ENCODE data around the gene AK2.
"Not testable (repeated sequence)": the region's sequence is repeated elsewhere in the genome, so short reads cannot be mapped to it uniquely, and the experiment has no call there.

AK2 gene

DNA sequence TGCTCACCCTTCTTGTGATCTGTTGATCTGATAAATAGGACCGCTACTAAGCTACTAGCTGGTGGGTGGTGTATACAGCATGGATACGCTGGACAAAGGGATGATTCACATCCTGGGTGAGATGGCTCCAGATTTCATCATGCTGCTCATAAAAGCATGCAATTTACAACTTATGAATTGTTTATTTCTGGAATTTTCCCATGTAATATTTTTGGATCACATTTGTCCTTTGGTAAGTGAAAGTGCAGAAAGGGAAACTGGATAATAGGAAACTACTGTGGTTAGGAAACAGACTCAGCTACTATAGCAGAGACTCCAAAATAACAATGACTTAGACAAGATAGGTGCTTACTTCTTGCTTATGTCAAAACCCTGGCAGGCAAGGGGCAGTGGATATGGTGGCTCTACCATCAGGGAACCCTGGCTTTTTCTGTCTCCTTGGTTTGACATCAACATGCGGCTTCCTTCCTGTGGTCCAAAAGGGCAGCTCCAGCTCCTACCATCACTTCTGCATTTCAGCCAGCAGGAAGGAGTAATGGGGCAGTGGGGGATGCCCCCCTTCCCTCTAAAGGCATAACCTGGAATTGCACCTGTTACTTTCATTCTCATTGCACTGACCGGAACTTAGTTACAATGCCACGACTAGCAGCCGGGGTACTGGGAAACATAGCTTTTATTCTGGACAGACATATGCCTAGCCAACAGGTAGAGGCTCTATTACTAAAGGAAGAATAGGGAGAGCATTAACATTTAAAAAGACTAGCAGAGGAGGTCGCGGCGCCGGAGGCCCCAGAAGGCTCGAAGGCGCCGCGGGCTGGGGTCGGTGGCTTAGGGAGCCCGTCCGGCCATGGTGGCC lies 13.8 kb upstream of the AK2 start:
- DNase-seq (ENCODE audit: low read depth): no peak

DNA sequence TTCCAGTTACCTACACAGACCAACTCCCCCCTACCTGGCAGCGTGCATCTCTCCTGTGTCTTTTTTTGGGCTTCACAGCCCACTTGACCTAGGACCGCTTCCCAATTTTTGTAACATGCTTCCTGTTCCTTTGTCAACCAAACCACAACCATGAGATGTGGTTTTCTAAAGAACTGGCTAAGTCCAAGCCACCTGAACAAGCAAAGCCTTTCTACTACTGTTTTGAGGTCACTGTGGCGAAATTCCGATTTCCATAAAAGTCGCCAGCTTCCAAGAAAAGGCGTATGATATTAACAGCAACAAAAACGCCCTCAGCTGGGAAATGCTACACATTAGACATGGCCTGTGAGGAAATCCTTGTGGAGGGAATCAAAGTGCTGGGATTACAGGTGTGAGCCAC lies 12.7 kb upstream of the AK2 start:
- no peak for DNase-seq (ENCODE audit: low read depth)

- DNase-seq (ENCODE audit: low read depth): no peak
Measured at GRCh38 chr1:33048426-33048825, 11.7 kb upstream of the AK2 start.

DNA sequence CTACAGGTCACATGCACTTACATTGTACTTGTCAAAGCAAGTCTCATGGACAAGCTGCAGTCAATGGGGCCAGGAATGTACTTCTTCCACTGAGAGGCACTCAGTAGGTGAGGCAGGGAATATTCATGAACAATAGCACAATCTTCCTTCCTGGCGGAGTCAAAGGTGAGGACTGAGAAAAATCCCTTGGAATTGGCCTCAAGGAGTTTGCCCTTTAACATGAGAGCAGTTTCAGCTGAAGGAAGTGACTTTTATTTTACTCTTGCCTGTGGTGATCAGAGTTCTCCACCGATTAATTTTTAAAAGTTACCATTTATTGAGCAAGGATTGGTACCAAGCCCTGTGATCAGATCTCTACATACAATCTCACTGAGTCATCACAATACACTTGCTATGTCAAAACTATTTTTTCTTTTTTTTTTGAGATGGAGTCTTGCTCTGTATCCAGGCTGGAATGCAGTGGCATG lies 11.2 kb upstream of the AK2 start:
- no peak for DNase-seq (ENCODE audit: low read depth)

DNA sequence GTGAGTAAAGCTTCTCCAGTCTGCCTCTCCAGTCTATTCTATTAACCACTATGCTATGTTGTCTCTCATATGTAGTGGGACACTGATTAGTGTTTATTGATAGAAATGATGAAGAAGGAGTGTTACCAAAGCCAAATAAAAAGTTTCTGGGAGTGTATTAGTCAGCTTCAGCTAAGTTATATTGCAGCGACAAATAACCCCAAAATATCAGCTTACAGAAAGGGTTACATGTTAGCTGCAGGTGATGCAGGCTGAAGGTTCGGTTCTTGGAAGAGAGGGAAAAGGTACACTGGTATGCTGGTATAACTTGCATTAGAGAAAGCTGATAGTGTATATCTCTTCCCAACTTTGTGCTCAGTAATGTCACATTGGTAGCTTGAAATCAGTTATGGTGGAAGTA lies 10.6 kb upstream of the AK2 start:
- no peak for DNase-seq (ENCODE audit: low read depth)

- not testable (repeated sequence) for DNase-seq (ENCODE audit: low read depth)
Measured at GRCh38 chr1:33046234-33046633, 9.6 kb upstream of the AK2 start.

DNA sequence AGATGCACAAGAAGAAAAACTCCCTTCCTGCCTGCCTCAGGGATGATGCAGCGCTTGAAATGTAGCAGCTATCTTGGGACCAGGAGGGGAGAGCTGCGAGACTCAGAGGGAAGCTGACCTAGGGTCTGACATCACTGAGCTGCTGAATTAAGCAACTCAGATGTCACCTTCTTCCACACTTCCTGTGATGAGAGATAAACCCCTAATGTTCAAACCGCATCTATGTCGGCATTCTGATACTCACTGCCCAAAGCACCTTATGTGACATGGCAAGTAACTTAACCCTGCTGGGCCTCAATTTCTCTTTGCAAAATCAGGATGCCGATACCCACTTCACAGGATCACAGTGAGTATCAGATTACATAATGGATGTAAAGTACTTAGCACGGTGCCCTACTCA lies 9.1 kb upstream of the AK2 start:
- DNase-seq (ENCODE audit: low read depth): no peak

DNA sequence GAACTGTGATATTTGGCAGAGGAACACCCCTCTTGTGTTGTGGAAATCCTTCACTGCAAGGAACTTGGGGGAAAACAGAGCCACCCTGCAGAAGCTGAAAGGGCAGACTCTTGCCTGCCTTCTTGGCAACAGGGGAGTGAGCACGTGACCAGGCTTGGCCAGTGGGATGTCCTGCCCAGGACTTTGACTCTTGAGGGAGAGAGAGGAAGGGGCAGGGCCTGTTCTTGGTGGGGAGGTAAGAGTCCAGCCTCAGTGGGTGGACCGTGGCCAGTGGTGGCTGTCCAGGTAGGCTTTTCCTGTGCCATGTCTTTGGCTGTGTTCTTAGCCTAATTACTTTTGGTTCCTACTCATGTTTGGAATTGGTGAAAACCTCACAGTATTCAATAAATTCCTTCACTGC lies 8.6 kb upstream of the AK2 start:
- no peak for DNase-seq (ENCODE audit: low read depth)

- DNase-seq (ENCODE audit: low read depth): no peak
Measured at GRCh38 chr1:33043267-33044092, 6.8 kb upstream of the AK2 start.

GRCh38 chr1:33042831-33043230 lies 6.1 kb upstream of the AK2 start:
- no peak for DNase-seq (ENCODE audit: low read depth)

- DNase-seq (ENCODE audit: low read depth): no peak
Measured at GRCh38 chr1:33041026-33041425, 4.3 kb upstream of the AK2 start.

- no peak for DNase-seq (ENCODE audit: low read depth)
Measured at GRCh38 chr1:33039840-33040239, 3.2 kb upstream of the AK2 start.

- no peak for DNase-seq (ENCODE audit: low read depth)
Measured at GRCh38 chr1:33036051-33036525, 595 bp downstream of the AK2 start.

DNA sequence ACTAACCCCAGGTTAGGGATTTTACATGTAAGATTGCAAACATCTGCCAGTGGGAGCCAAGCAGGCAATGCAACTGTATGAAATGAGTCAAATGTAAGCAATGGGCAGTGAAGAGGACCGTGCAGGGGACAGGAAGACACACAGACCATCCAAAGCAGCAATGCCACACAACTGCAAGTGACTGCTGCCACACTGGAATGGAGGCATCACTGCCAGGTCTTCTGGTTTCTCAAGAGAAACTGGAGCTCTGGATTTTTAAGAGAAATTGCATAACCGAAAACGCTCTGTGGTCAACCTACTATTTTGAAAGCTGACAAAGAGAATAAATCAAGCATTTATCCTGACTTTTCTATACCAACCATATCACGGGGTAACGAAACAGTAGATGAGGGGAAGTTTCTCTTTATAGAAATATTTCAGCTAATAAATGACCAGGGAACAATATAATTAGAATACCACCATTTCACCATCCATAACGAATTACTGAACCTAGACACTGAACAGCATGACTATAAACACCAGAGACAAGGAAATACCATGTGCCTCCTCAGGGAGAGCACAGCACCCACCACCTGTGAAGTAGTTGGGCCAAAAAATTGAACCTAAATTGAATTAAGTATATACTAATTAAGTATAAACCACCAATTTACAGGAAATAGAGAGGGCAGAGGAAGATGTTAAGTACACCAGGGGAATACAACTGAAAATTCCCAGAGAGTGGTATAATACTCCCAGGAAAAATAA lies 4.4 kb downstream of the AK2 start:
- DNase-seq (ENCODE audit: low read depth): no peak

DNA sequence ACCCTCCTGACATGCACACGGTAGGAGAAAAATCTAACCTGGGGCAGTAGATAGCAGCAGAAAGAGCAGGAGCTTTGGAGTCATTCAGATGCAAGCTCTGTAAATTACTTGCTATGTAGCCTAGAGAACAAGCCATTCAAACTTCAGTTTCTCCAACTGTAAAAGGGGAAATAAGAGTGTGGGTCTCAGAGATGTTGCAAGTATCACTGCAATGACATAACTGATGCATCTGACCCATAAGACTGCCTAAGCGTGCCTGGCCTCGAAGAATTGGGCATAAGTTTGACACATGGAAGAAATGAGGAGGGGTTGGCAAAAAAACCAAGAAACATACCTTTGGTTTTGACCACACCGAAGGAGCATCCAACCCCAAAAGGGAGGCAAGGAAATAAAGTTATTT lies 5.2 kb downstream of the AK2 start:
- DNase-seq (ENCODE audit: low read depth): no peak

- DNase-seq (ENCODE audit: low read depth): no peak
Measured at GRCh38 chr1:33030575-33030974, 6.1 kb downstream of the AK2 start.

- no peak for DNase-seq (ENCODE audit: low read depth)
Measured at GRCh38 chr1:33029921-33030320, 6.8 kb downstream of the AK2 start.

DNA sequence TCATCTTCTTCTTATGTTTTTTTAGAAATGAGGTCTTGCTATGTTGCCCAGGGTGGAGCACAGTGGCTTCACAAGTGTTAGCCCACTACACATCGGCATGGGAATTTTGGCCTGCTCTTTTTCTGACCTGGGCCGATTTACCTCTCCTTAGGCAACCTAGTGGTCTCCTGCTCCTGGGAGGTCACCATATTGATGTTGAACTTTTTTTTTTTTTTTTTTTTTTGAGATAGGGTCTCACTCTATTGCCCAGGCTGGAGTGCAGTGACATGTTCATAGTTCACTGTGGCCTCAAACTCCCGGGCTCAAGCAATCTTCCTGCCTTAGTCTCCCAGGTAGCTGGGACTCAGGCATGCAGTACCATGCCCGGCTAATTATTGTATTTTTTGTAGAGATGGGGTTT lies 7.5 kb downstream of the AK2 start:
- no peak for DNase-seq (ENCODE audit: low read depth)

GRCh38 chr1:33025761-33026160 lies 10.9 kb downstream of the AK2 start:
- no peak for DNase-seq (ENCODE audit: low read depth)

GRCh38 chr1:33025180-33025569 lies 11.5 kb downstream of the AK2 start:
- no peak for DNase-seq (ENCODE audit: low read depth)

- peak; percentile 33 for DNase-seq (ENCODE audit: low read depth)
Measured at GRCh38 chr1:33024430-33025179, 12.1 kb downstream of the AK2 start.
